K562 (cell line): Measurements from ENCODE around the gene SEMA6C. TPM values are rescaled to one million over a fixed set of nuclear protein-coding genes. Genes with fewer than 3 reads are reported as not detected.

Experiments used
- ATAC-seq: fragments of 200-7000 bp; cut with Tn5 transposase; 3 replicates; pipeline ENCODE4 v1.9.1; 2020; ENCODE audit warnings: moderate library complexity
- BruUV-seq: library from RNA; stranded (reverse); fragments of 400-500 nt; replicated peaks from 2 replicates; lab custom pipeline; 2021; lab: Mats Ljungman, UMichigan
- CTCF ChIA-PET: fragments of 300-600 bp; formaldehyde crosslinking; extraction: SDS; loops from one replicate; lab custom pipeline; 2021; ENCODE audit warnings: low intra/inter-chr PET ratio; lab: Yijun Ruan, JAX
- POLR2A ChIA-PET: fragments of 300-600, 350-650 bp; sonication (Branson Sonifier 250); formaldehyde crosslinking; extraction: SDS; loops from one replicate; lab custom pipeline; 2021; ENCODE audit warnings: antibody characterized with exemption, inconsistent platforms; lab: Yijun Ruan, JAX
- DNase-seq, 4 experiments: peaks; one replicate each; pipeline versions ENCODE4 v3.0.0 to v3.0.0-alpha.2; 2011 to 2018; ENCODE audit warnings: low spot score in 3 of 4, mixed read lengths in 3 of 4; ENCODE audit errors: extremely low read depth in 1 of 4
- FAIRE-seq: peaks from 2 replicates; lab custom pipeline; 2011; peaks lifted over from hg19 to GRCh38; lab: Jason Lieb, UNC
- H2AFZ ChIP-seq: 2 replicates; pipeline ENCODE4 v1.6.0; 2011; ENCODE audit warnings: low read depth, low read length, control low read depth, inconsistent platforms
- H3K27ac ChIP-seq: fragments of 200-600 bp; 3 replicates; pipeline ENCODE4 v1.8.0; 2011; ENCODE audit warnings: low read depth, mild to moderate bottlenecking, control low read depth, inconsistent platforms, low read length, moderate library complexity, mixed read lengths; ENCODE audit errors: extremely low read depth
- H3K27me3 ChIP-seq, 2 experiments: fragments of 300-600 bp in 1 of 2; 2 replicates in 1 of 2; 3 replicates in 1 of 2; pipeline versions ENCODE4 v1.6.0 to v1.8.0; 2011; ENCODE audit warnings: inconsistent platforms in 2 of 2, low read length in 2 of 2, mild to moderate bottlenecking in 1 of 2, mixed read lengths in 1 of 2, moderate library complexity in 1 of 2; ENCODE audit not compliant: control insufficient read depth in 2 of 2, insufficient read depth in 2 of 2
- H3K36me3 ChIP-seq: fragments of 300-600 bp; 3 replicates; pipeline ENCODE4 v1.8.0; 2011; ENCODE audit warnings: mild to moderate bottlenecking, low read length, inconsistent platforms; ENCODE audit not compliant: control insufficient read depth, insufficient read depth
- H3K4me1 ChIP-seq, 2 experiments: fragments of 200-600 bp in 1 of 2; replicated peaks in 1 of 2; 2 replicates in 1 of 2; 3 replicates in 1 of 2; pipeline versions ENCODE4 v1.5.1 to v1.8.0; 2011; ENCODE audit warnings: inconsistent platforms in 2 of 2, low read length in 2 of 2, mild to moderate bottlenecking in 1 of 2, mixed read lengths in 1 of 2, moderate library complexity in 1 of 2; ENCODE audit not compliant: control insufficient read depth in 2 of 2, insufficient read depth in 2 of 2
- H3K4me2 ChIP-seq: 2 replicates; pipeline ENCODE4 v1.6.1; 2011; ENCODE audit warnings: low read length, control low read depth, inconsistent platforms, mixed read lengths; ENCODE audit not compliant: insufficient read depth
- H3K4me3 ChIP-seq: fragments of 200-600 bp; sonication (generic), shearing (Covaris generic); 2 replicates; pipeline ENCODE4 v1.5.1; 2016; ENCODE audit warnings: control low read depth, inconsistent platforms
- H3K79me2 ChIP-seq: fragments of 200-600 bp; 3 replicates; pipeline ENCODE4 v1.8.0; 2011; ENCODE audit warnings: low read length, inconsistent platforms; ENCODE audit not compliant: control insufficient read depth, insufficient read depth
- H3K9ac ChIP-seq, 2 experiments: 2 replicates each; pipeline versions ENCODE4 v1.6.0 to v1.6.1; 2011; ENCODE audit warnings: low read depth in 2 of 2, low read length in 2 of 2, control low read depth in 1 of 2, inconsistent platforms in 1 of 2, mild to moderate bottlenecking in 1 of 2, mixed read lengths in 1 of 2; ENCODE audit not compliant: insufficient read depth in 1 of 2
- H3K9me1 ChIP-seq: one replicate; pipeline ENCODE4 v1.6.0; 2011; ENCODE audit warnings: inconsistent platforms, mild to moderate bottlenecking, low read length, moderate library complexity; ENCODE audit not compliant: control insufficient read depth, insufficient read depth
- H3K9me3 ChIP-seq: replicated peaks from 2 replicates; pipeline ENCODE4 v1.5.1; 2011; ENCODE audit warnings: low read depth, low read length, inconsistent platforms; ENCODE audit not compliant: control insufficient read depth, insufficient read depth
- H4K20me1 ChIP-seq: replicated peaks from 2 replicates; pipeline ENCODE4 v1.6.1; 2011; ENCODE audit warnings: low read length, inconsistent platforms, mixed read lengths; ENCODE audit not compliant: control insufficient read depth, insufficient read depth
- ZBTB33 ChIP-seq: sonication (generic); formaldehyde crosslinking; IDR thresholded peaks from 2 replicates; pipeline ENCODE4 v1.8.1; 2023; ENCODE audit warnings: mild to moderate bottlenecking, missing genetic modification reagents
- ZNF263 ChIP-seq: sonication (generic); formaldehyde crosslinking; IDR thresholded peaks from 2 replicates; pipeline ENCODE4 v1.8.0; 2022; ENCODE audit warnings: mild to moderate bottlenecking, missing genetic modification reagents, borderline replicate concordance
- ZNF518B ChIP-seq: fragments of 250-450 bp; sonication (Bioruptor Pico); IDR thresholded peaks from 2 replicates; pipeline ENCODE4 v1.5.0; 2021; ENCODE audit warnings: mild to moderate bottlenecking, moderate library complexity
- WGBS: fragments of 100-300 bp; shearing (Covaris generic); methylation state at CpG from one replicate; pipeline ENCODE4 v1.1.6; 2016; ENCODE audit warnings: low coverage, mixed read lengths; ENCODE audit not compliant: insufficient coverage; ENCODE audit errors: missing lambda C conversion rate; 5-methylcytosine and 5-hydroxymethylcytosine counted together
- in situ Hi-C: fragments of 300-500 bp; cut with MboI; formaldehyde crosslinking; loops from 4 replicates; pipeline ENCODE4 v1.15.0; 2018; ENCODE audit warnings: inconsistent platforms, mixed read lengths
- intact Hi-C: fragments of 100-400 bp; cut with micrococcal nuclease; formaldehyde crosslinking; loops from 2 replicates; pipeline ENCODE4 v1.14.2; 2022
- polyA plus RNA-seq, 8 experiments: library from polyadenylated mRNA; depleted of rRNA in 4 of 8; stranded (reverse) in 5 of 8; unstranded in 3 of 8; fragments of >200 nt; fragmentation: Nextera tagmentation in 2 of 8; fragmentation: Illumina TruSeq in 1 of 8; extraction: Ambion mirVana in 2 of 8; extraction: Trizol in 1 of 8; gene quantifications; 2 replicates each; pipeline versions ENCODE4 v1.2.1 to v1.2.3, GENCODE V29; 2011 to 2014; ENCODE audit warnings: inconsistent platforms in 1 of 8, missing spikeins in 1 of 8
- total RNA-seq, 7 experiments: library from RNA; depleted of rRNA in 6 of 7; stranded (reverse); fragments of >200 nt in 6 of 7; fragmentation: Illumina TruSeq in 2 of 7; extraction: Trizol in 2 of 7; gene quantifications; 2 replicates each; pipeline versions ENCODE4 v1.2.1 to v1.2.3, GENCODE V29; 2011 to 2021; ENCODE audit warnings: low replicate concordance in 1 of 7

Gene SEMA6C
- total and polyA plus RNA-seq, 9 of the 15 experiments (the other 6 are each of a cell fraction or from before 2014, with no cell fraction given): 0.03 to 4.6 (median 0.95) TPM

- no TSS peak for BruUV-seq
- peaks cover 6% of the 10 kb centered on the region; the same call in 1 of the 2 replicates for H4K20me1 ChIP-seq
- peak; percentile 27 for ATAC-seq
- H3K4me3 ChIP-seq: no peak overlapping the region
- H3K27me3 ChIP-seq: no peaks in the 10 kb centered on the region; a peak in 1 of 5 replicates
- H3K9ac ChIP-seq: peak overlapping the region in 1 of 2 experiments; percentile 43; a peak in 1 of 4 replicates
- ChIA-PET CTCF (no interaction called here), POLR2A (interaction anchor here (0.9 kb wide), 1 partner anchor 68 kb away, joined by 3 read pairs; no protein-coding TSS in a partner anchor)
- in situ Hi-C loops: no loop called here
- H3K9me3 ChIP-seq: no peaks in the 10 kb centered on the region
- 52% methylated on average over 7 of the region's 7 CpGs for WGBS
- no peak overlapping the region for H3K4me2 ChIP-seq
- FAIRE-seq: no peak
- no peak overlapping the region for H3K27ac ChIP-seq
- H3K79me2 ChIP-seq: no peaks in the 10 kb centered on the region
- no peaks in the 10 kb centered on the region for H3K36me3 ChIP-seq
- DNase-seq: no peak
- no peak overlapping the region for H2AFZ ChIP-seq
- H3K4me1 ChIP-seq: peaks cover 2 to 21% of the 10 kb centered on the region in 2 experiments; a peak in 4 of 5 replicates
- TF ChIP-seq ZNF518B (CRISPR knock-in tag): no peak
- peak; percentile 57; the same call in 1 of the 2 replicates for TF ChIP-seq ZBTB33 (CRISPR knock-in tag)
- peak; percentile 86 for TF ChIP-seq ZNF263 (CRISPR knock-in tag)
- intact Hi-C loops: no loop called here
- H3K9me1 ChIP-seq: no peaks in the 10 kb centered on the region
Observed at GRCh38 chr1:151137789-151138188, 8.6 kb downstream of the SEMA6C start.
